ENCODE measurements around the gene RNF133.
"Not testable (repeated sequence)": the region's sequence is repeated elsewhere in the genome, so short reads cannot be mapped to it uniquely, and the experiment has no call there.

RNF133 gene

GRCh38 chr7:122706836-122707235 is 7.9 kb upstream of the RNF133 start:
- Mint-ChIP-seq H3K36me3 (no peaks in the 10 kb centered on the region), H3K9me3 (peaks cover 5% of the 10 kb centered on the region), H3K27me3 (no peaks in the 10 kb centered on the region), H3K4me3 (no peak overlapping the region), H3K4me1 (no peaks in the 10 kb centered on the region), H3K27ac (no peak overlapping the region)
- CTCF ChIA-PET: no interaction called here
- no peak for DNase-seq

DNA sequence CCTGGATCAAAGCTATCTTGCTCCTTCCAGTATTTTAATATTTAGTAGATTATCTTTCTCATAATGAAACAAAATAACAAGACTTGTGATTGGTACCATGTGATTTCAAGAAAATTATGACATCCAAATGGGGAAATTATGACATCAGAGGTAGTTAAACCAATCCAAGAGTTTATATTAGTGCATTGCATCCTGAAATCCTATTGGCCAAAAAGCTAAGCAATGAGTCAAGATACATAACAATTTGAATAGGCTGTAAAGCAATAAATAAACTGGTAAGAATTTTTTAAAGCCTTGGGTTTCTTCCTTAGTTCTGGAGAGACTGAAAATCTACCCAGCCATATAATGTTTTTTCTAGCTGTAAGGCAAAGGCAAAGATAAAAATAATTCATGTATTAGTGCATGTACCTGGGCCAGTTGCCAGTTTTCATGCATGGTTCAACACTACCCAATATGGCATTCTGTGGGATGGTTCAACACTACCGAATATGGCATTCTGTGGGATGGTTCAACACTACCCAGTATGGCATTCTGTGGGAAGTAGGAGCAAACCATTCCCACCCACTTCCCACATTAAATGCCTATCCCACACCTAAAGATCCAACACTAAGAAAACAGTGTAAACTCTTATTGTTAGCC is 4.1 kb upstream of the RNF133 start, which contains the start of gene RNF148:
TSS of gene RNF148 (minus strand) at position 51 of the 639 bp plus-strand sequence. CDS start 172 bp downstream, outside the sequence.
- Mint-ChIP-seq H3K9me3 (peaks cover 11% of the 10 kb centered on the region), H3K4me1 (no peaks in the 10 kb centered on the region), H3K36me3 (no peaks in the 10 kb centered on the region), H3K27ac (no peak within 1 kb of the TSS), H3K27me3 (no peaks in the 10 kb centered on the region), H3K4me3 (no peak within 1 kb of the TSS)
- CTCF ChIA-PET: no interaction called here
- DNase-seq: no peak

- CTCF ChIA-PET: no interaction called here
- H3K27me3 Mint-ChIP-seq: no peaks in the 10 kb centered on the region
- no peaks in the 10 kb centered on the region for H3K36me3 Mint-ChIP-seq
- no peak overlapping the region for H3K27ac Mint-ChIP-seq
- H3K9me3 Mint-ChIP-seq: peaks cover 21% of the 10 kb centered on the region
- DNase-seq: no peak
- H3K4me1 Mint-ChIP-seq: no peaks in the 10 kb centered on the region
- H3K4me3 Mint-ChIP-seq: no peak overlapping the region
Measured at GRCh38 chr7:122695816-122696215, 3.1 kb downstream of the RNF133 start.

DNA sequence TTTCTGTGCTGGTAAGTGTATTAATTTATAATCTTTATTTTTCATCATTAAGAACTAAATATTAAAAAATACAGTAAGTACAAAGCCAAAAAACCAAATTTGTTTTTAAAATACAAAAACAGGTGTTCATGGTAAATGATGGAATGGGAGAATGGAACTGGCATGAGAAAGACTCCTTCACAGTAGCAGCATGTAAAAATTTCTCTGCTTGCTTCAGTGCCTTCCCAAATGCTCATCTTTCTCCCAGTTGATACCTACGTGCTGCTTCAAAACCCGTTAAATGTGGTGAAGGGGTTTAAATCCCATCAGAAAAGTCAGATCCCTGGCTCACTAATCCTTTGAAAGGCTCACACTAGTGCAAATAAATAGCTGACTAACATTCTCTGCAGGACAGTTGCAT is 4.2 kb downstream of the RNF133 start:
- H3K27ac Mint-ChIP-seq: no peak overlapping the region
- H3K27me3 Mint-ChIP-seq: no peaks in the 10 kb centered on the region
- H3K4me3 Mint-ChIP-seq: no peak overlapping the region
- DNase-seq: no peak
- H3K9me3 Mint-ChIP-seq: peaks cover 23% of the 10 kb centered on the region
- no peaks in the 10 kb centered on the region for H3K4me1 Mint-ChIP-seq
- no peaks in the 10 kb centered on the region for H3K36me3 Mint-ChIP-seq
- CTCF ChIA-PET: no interaction called here

- no peaks in the 10 kb centered on the region for H3K4me1 Mint-ChIP-seq
- no peak overlapping the region for H3K27ac Mint-ChIP-seq
- H3K4me3 Mint-ChIP-seq: no peak overlapping the region
- no peaks in the 10 kb centered on the region for H3K27me3 Mint-ChIP-seq
- no peaks in the 10 kb centered on the region for H3K36me3 Mint-ChIP-seq
- no peak for DNase-seq
- peaks cover 21% of the 10 kb centered on the region for H3K9me3 Mint-ChIP-seq
- CTCF ChIA-PET: no interaction called here
Measured at GRCh38 chr7:122692769-122693309, 6.1 kb downstream of the RNF133 start.

DNA sequence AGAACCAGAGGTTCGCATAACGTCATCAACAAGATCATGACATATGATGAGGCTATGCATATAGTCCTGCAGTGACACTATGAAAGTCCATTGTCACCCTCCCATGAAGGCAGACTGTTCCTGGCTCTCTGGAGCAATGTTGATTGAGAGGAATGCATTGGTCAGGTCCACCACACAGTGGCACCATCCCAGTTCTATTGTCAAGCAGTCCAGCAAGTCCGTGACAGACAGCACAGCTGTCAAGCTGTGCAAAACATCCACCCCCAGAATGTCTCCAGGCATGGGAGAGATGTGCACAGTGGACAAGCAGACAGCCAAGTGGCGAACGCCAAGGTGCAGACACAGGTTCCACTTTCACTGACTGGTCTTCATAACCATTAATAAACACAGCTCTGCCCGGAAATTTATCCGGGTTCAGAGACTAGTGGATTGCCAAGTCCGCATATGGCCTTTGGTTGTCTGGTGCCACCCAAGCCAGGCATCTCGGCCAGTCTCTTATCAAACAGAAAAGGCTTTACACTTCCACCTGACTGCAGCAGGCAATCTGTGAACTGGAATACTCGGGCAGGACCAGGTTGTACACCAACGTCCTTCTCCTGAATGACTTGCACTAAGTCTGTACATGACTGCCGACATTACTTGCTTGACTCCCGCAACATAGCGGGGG is 7.2 kb downstream of the RNF133 start:
- no peaks in the 10 kb centered on the region for H3K27me3 Mint-ChIP-seq
- peaks cover 21% of the 10 kb centered on the region for H3K9me3 Mint-ChIP-seq
- H3K4me3 Mint-ChIP-seq: no peak overlapping the region
- CTCF ChIA-PET: no interaction called here
- H3K4me1 Mint-ChIP-seq: no peaks in the 10 kb centered on the region
- no peaks in the 10 kb centered on the region for H3K36me3 Mint-ChIP-seq
- H3K27ac Mint-ChIP-seq: no peak overlapping the region
- no peak for DNase-seq

GRCh38 chr7:122689346-122690109 is 9.4 kb downstream of the RNF133 start:
- H3K4me3 Mint-ChIP-seq: no peak overlapping the region
- CTCF ChIA-PET: no interaction called here
- no peaks in the 10 kb centered on the region for H3K27me3 Mint-ChIP-seq
- H3K9me3 Mint-ChIP-seq: peaks cover 21% of the 10 kb centered on the region
- no peaks in the 10 kb centered on the region for H3K4me1 Mint-ChIP-seq
- H3K27ac Mint-ChIP-seq: no peak overlapping the region
- H3K36me3 Mint-ChIP-seq: no peaks in the 10 kb centered on the region
- DNase-seq: no peak

GRCh38 chr7:122688400-122688998 is 10.4 kb downstream of the RNF133 start:
- Mint-ChIP-seq H3K36me3 (no peaks in the 10 kb centered on the region), H3K4me3 (no peak overlapping the region), H3K9me3 (peaks cover 16% of the 10 kb centered on the region), H3K27ac (no peak overlapping the region), H3K4me1 (no peaks in the 10 kb centered on the region), H3K27me3 (no peaks in the 10 kb centered on the region)
- CTCF ChIA-PET: no interaction called here
- no peak for DNase-seq

DNA sequence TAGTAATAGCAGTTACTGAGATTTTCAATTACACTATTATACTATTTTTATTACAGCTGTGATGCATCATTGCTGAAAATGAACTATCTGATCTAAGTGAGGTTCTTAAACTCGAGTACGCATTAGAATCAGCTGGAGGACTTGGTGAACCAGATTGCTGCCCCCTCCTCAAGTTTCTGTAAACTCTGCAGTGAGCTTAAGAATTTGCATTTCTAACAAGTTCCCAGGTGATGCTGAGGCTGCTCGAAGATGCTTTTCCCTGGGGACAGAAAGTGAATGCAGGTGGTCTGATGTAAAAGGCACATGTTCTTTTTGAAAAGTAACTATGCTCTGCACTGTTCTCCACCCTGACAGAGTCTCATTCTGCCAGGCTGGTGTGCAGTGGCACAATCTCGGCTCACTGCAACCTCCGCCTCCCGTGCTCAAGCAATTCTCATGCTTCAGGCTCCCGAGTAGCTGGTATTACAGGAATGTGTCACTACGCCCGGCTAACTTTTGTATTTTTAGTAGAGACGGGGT is 12.5 kb downstream of the RNF133 start:
- Mint-ChIP-seq H3K4me1 (no peaks in the 10 kb centered on the region), H3K9me3 (peaks cover 5% of the 10 kb centered on the region), H3K36me3 (no peaks in the 10 kb centered on the region), H3K4me3 (no peak overlapping the region), H3K27me3 (no peaks in the 10 kb centered on the region), H3K27ac (no peak overlapping the region)
- CTCF ChIA-PET: no interaction called here
- DNase-seq: no peak

DNA sequence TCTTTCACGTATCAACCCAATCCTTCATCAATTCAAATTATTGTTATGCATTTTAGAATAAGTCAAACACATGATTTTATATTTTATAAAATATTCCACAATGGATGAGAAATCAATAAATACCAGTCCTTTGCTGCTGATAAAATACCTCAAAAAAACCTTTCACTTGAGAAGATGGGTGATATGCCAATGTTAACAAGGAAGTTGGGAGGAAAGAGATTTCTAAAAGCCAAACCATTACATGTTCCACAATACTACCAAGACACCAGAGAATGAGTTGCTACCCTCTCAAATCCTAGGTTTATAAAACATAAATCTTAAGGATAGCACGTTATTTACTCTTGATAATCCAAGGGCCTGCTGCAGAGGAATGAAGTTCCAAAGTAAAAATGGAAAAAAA is 14.4 kb downstream of the RNF133 start:
- H3K4me3 Mint-ChIP-seq: no peak overlapping the region
- no peaks in the 10 kb centered on the region for H3K27me3 Mint-ChIP-seq
- no peaks in the 10 kb centered on the region for H3K4me1 Mint-ChIP-seq
- CTCF ChIA-PET: no interaction called here
- H3K36me3 Mint-ChIP-seq: no peaks in the 10 kb centered on the region
- H3K27ac Mint-ChIP-seq: no peak overlapping the region
- no peak for DNase-seq
- H3K9me3 Mint-ChIP-seq: no peaks in the 10 kb centered on the region

- CTCF ChIA-PET: no interaction called here
- no peak for DNase-seq
- Mint-ChIP-seq H3K9me3 (no peaks in the 10 kb centered on the region), H3K4me3 (no peak overlapping the region), H3K27ac (peak overlapping the region; percentile 37), H3K27me3 (no peaks in the 10 kb centered on the region), H3K36me3 (no peaks in the 10 kb centered on the region), H3K4me1 (no peaks in the 10 kb centered on the region)
Measured at GRCh38 chr7:122682815-122683550, 15.9 kb downstream of the RNF133 start.

DNA sequence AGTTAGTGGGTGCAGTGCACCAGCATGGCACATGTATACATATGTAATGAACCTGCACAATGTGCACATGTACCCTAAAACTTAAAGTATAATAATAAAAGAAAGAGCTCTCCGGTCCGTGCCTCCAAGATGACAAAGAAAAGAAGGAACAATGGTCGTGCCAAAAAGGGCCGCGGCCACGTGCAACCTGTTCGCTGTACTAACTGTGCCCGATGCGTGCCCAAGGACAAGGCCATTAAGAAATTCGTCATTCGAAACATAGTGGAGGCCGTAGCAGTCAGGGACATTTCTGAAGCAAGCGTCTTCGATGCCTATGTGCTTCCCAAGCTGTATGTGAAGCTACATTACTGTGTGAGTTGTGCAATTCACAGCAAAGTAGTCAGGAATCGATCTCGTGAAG is 17.7 kb downstream of the RNF133 start:
- CTCF ChIA-PET, H3K36me3 Mint-ChIP-seq, H3K4me3 Mint-ChIP-seq, H3K27ac Mint-ChIP-seq, DNase-seq, H3K4me1 Mint-ChIP-seq, H3K9me3 Mint-ChIP-seq, H3K27me3 Mint-ChIP-seq: not testable (repeated sequence)

GRCh38 chr7:122679813-122680212 is 19.1 kb downstream of the RNF133 start:
- H3K4me3 Mint-ChIP-seq: no peak overlapping the region
- H3K27me3 Mint-ChIP-seq: no peaks in the 10 kb centered on the region
- no peak for DNase-seq
- H3K9me3 Mint-ChIP-seq: peaks cover 8% of the 10 kb centered on the region
- H3K36me3 Mint-ChIP-seq: no peaks in the 10 kb centered on the region
- H3K27ac Mint-ChIP-seq: no peak overlapping the region
- CTCF ChIA-PET: no interaction called here
- H3K4me1 Mint-ChIP-seq: no peaks in the 10 kb centered on the region

- DNase-seq, CTCF ChIA-PET, H3K36me3 Mint-ChIP-seq, H3K4me3 Mint-ChIP-seq, H3K9me3 Mint-ChIP-seq, H3K27ac Mint-ChIP-seq, H3K4me1 Mint-ChIP-seq, H3K27me3 Mint-ChIP-seq: not testable (repeated sequence)
Measured at GRCh38 chr7:122679269-122679709, 19.6 kb downstream of the RNF133 start.

Data from activated naive CD4-positive, alpha-beta T cell treated with anti-CD3 and anti-CD28 coated beads, Interleukin-2, amount 10 ng/mL, durations not matched to agents 7 days and 5 days (primary cell).